GM21367 (cell line): Measurements from ENCODE around the gene PFKP.

Experiments used
- ATAC-seq: cut with Tn5 transposase; IDR thresholded peaks from one replicate; pipeline ENCODE4 v1.9.1; 2021; ENCODE audit not compliant: unreplicated experiment

Gene PFKP

DNA sequence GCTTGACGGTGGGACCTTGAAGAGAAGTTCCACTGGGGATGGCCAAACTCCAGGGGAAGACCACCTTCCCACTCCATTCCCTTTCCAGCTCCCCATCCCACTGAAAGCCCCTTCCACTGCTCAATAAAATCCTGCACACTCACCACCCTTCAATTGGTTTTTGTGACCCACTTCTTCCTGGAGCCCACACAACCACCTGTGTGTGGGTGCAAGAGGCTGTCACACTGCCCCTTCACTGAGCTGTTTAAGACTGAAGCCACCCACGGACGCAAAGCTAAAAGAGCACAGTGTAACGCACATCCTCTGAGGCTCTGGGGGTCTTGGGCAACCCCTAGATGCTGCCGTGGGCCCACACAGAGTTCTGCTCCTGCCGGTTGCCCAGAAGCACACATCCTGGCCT, 118.0 kb downstream of the PFKP start:
- ATAC-seq, result no peak

- no peak for ATAC-seq
Measured at GRCh38 chr10:3186368-3186767, 119.0 kb downstream of the PFKP start.
